HG03175 (cell line): ENCODE data around the gene EFCAB9.

Experiments used
- ATAC-seq: cut with Tn5 transposase; IDR thresholded peaks from one replicate; pipeline ENCODE4 v1.9.1; 2021; ENCODE audit warnings: mild to moderate bottlenecking, moderate library complexity; ENCODE audit not compliant: unreplicated experiment

Gene EFCAB9

GRCh38 chr5:172165465-172165864 lies 28.5 kb upstream of the EFCAB9 start:
- no peak for ATAC-seq

GRCh38 chr5:172166030-172166826 lies 27.7 kb upstream of the EFCAB9 start:
- no peak for ATAC-seq

GRCh38 chr5:172167895-172168294 lies 26.1 kb upstream of the EFCAB9 start:
- ATAC-seq, result no peak

- no peak for ATAC-seq
Measured at GRCh38 chr5:172168311-172168710, 25.7 kb upstream of the EFCAB9 start.

GRCh38 chr5:172169216-172169615 lies 24.8 kb upstream of the EFCAB9 start:
- ATAC-seq, result no peak

- ATAC-seq, result no peak
Measured at GRCh38 chr5:172170251-172170701, 23.7 kb upstream of the EFCAB9 start.

GRCh38 chr5:172171118-172171517 lies 22.9 kb upstream of the EFCAB9 start:
- no peak for ATAC-seq

- ATAC-seq, result no peak
Measured at GRCh38 chr5:172172912-172173563, 20.9 kb upstream of the EFCAB9 start.

GRCh38 chr5:172173564-172174153 lies 20.3 kb upstream of the EFCAB9 start:
- ATAC-seq, result no peak

GRCh38 chr5:172175263-172175719 lies 18.7 kb upstream of the EFCAB9 start:
- ATAC-seq, result peak; percentile 63

GRCh38 chr5:172177176-172177575 lies 16.8 kb upstream of the EFCAB9 start:
- no peak for ATAC-seq

GRCh38 chr5:172178301-172178987 lies 15.5 kb upstream of the EFCAB9 start:
- ATAC-seq, result no peak

- peak; percentile 32 for ATAC-seq
Measured at GRCh38 chr5:172178991-172179989, 14.7 kb upstream of the EFCAB9 start.

GRCh38 chr5:172180936-172181335 lies 13.0 kb upstream of the EFCAB9 start:
- no peak for ATAC-seq

GRCh38 chr5:172182291-172182690 lies 11.7 kb upstream of the EFCAB9 start:
- ATAC-seq, result no peak

GRCh38 chr5:172183881-172184280 lies 10.1 kb upstream of the EFCAB9 start:
- ATAC-seq, result no peak

GRCh38 chr5:172185096-172185461 lies 8.9 kb upstream of the EFCAB9 start:
- ATAC-seq, result no peak

- ATAC-seq, result no peak
Measured at GRCh38 chr5:172186114-172186695, 7.8 kb upstream of the EFCAB9 start.

GRCh38 chr5:172187118-172188032 lies 6.6 kb upstream of the EFCAB9 start:
- ATAC-seq, result peak; percentile 26
